ENCODE measurements around the gene PACRG. TPM values are rescaled to one million over a fixed set of nuclear protein-coding genes. Genes with fewer than 3 reads are reported as not detected.

Gene PACRG
- polyA plus RNA-seq, 1 donor, result 1.5 TPM

DNA sequence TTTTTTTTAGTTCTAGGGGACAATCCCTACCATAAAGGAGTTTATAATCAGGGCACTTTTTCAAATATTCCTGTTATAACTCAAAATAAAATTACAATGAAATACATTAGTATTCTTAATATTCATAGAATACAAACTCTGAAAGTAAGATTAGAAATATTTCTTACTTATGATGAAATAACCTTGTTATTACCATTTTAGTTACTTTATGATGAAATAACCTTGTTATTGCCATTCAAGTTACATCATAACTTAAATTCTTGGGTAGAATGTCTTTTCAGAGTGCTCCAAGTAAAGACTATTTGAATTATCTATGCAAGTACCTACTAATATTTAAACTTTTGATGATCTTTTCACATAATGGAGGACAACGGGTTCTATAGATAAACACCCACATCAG, 43.2 kb downstream of the PACRG start:
- 100% methylated on average over 1 of the region's 1 CpG for WGBS (ENCODE audit: insufficient coverage, low lambda C conversion rate)
- H3K36me3 ChIP-seq (ENCODE audit: control insufficient read depth, insufficient read depth, low read length), result no peaks in the 10 kb centered on the region
- H3K4me1 ChIP-seq (ENCODE audit: control insufficient read depth, insufficient read depth, low read length), result no peaks in the 10 kb centered on the region
- DNase-seq, result no peak
- H3K27me3 ChIP-seq (ENCODE audit: control insufficient read depth, insufficient read depth, low read length), result no peaks in the 10 kb centered on the region
- H3K4me3 ChIP-seq (ENCODE audit: low read length), result no peak overlapping the region
- no peak overlapping the region for H3K27ac ChIP-seq (ENCODE audit: low read length)
- H3K9me3 ChIP-seq (ENCODE audit: control insufficient read depth, low read depth, low read length), result no peaks in the 10 kb centered on the region

DNA sequence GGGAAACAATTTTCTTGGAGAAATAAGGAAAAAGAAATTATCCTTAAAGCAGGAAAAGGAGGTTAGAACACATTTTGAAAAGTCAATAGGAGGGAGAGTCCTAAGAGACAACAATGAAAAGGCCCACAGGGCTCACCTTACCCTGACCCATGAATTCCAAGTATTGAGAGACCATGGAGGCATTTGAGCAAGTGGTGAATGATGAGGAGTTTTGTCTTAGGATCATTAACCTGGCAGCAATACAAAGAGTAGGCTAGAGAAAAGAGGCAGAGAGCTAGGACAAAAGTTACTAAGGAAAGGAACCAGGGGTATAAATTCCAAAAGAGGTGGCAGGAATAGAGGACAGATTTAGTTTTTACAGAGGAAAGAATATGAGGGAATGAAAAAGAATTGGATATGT, 44.7 kb downstream of the PACRG start:
- no peaks in the 10 kb centered on the region for H3K4me1 ChIP-seq (ENCODE audit: control insufficient read depth, insufficient read depth, low read length)
- H3K9me3 ChIP-seq (ENCODE audit: control insufficient read depth, low read depth, low read length), result no peaks in the 10 kb centered on the region
- H3K27me3 ChIP-seq (ENCODE audit: control insufficient read depth, insufficient read depth, low read length), result no peaks in the 10 kb centered on the region
- DNase-seq, result no peak
- no peak overlapping the region for H3K4me3 ChIP-seq (ENCODE audit: low read length)
- H3K27ac ChIP-seq (ENCODE audit: low read length), result no peak overlapping the region
- H3K36me3 ChIP-seq (ENCODE audit: control insufficient read depth, insufficient read depth, low read length), result no peaks in the 10 kb centered on the region

DNA sequence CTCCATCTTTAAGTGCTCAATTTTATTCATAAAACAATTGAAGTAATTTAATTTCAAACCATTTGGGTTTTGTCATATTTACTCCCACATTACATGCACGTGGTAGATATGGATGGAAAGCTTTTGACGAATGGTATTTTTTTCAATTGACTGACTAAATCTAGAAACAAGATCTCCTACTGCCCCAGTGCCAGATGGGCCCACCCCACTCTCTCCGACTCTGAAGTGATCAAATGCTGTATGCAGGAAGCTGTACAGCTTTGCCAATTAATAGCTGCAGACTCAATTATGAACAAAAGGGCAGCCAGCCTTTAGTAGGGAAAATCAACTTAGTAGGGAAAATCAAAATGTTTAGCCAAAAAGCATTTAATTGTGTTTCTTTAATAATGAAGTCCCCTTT, 46.2 kb downstream of the PACRG start:
- Histone ChIP-seq H3K27ac (ENCODE audit: low read length) (no peak overlapping the region), H3K27me3 (ENCODE audit: control insufficient read depth, insufficient read depth, low read length) (no peaks in the 10 kb centered on the region), H3K4me1 (ENCODE audit: control insufficient read depth, insufficient read depth, low read length) (no peaks in the 10 kb centered on the region), H3K36me3 (ENCODE audit: control insufficient read depth, insufficient read depth, low read length) (no peaks in the 10 kb centered on the region), H3K9me3 (ENCODE audit: control insufficient read depth, low read depth, low read length) (no peaks in the 10 kb centered on the region), H3K4me3 (ENCODE audit: low read length) (no peak overlapping the region)
- DNase-seq, result no peak
- WGBS (ENCODE audit: insufficient coverage, low lambda C conversion rate), result 90% methylated on average over 2 of the region's 3 CpGs

DNA sequence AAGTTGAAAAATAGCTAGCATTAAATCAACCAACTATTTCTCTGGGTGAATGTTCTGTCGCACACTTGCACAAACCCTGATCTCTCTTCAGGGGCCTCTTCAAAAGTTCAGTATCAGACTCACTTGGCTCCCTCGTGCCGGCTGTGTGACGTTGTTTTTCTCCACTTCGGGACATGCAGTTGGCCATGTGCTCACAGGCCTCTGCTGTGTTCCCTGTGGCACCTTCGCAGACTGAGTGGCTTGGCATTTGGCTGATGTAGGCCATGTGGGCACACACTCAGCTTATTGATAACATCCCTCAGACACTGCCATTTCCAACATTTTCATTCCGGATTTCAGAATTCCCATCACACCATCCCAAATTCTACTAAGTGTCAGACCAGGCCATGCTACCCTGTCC, 49.3 kb downstream of the PACRG start:
- Histone ChIP-seq H3K27ac (ENCODE audit: low read length) (no peak overlapping the region), H3K36me3 (ENCODE audit: control insufficient read depth, insufficient read depth, low read length) (no peaks in the 10 kb centered on the region), H3K4me3 (ENCODE audit: low read length) (no peak overlapping the region), H3K9me3 (ENCODE audit: control insufficient read depth, low read depth, low read length) (no peaks in the 10 kb centered on the region), H3K27me3 (ENCODE audit: control insufficient read depth, insufficient read depth, low read length) (no peaks in the 10 kb centered on the region), H3K4me1 (ENCODE audit: control insufficient read depth, insufficient read depth, low read length) (no peaks in the 10 kb centered on the region)
- WGBS (ENCODE audit: insufficient coverage, low lambda C conversion rate), result no CpG with 5 or more reads among the region's 7 CpGs
- DNase-seq, result no peak

DNA sequence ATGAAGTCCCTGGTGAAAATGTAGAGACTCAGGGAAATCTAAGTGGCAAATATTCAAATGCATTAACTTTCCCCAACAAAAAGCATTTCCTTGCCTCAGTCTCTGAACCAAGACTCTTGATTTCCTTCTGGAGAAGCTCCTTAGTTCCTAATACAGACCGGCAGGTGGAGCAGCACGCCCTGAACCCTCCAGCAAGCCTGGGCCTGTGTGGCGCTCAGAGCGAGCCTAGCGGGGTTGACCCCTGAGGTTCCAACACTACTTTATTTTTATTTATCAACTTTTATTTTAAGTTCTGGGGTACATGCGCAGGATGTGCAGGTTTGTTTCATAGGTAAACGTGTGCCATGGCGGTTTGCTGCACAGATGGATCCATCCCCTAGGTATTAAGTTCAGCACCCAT, 50.8 kb downstream of the PACRG start:
- DNase-seq, result no peak
- Histone ChIP-seq H3K27me3 (ENCODE audit: control insufficient read depth, insufficient read depth, low read length) (no peaks in the 10 kb centered on the region), H3K27ac (ENCODE audit: low read length) (no peak overlapping the region), H3K36me3 (ENCODE audit: control insufficient read depth, insufficient read depth, low read length) (no peaks in the 10 kb centered on the region), H3K4me1 (ENCODE audit: control insufficient read depth, insufficient read depth, low read length) (no peaks in the 10 kb centered on the region), H3K4me3 (ENCODE audit: low read length) (no peak overlapping the region), H3K9me3 (ENCODE audit: control insufficient read depth, low read depth, low read length) (no peaks in the 10 kb centered on the region)
- WGBS (ENCODE audit: insufficient coverage, low lambda C conversion rate), result no CpG with 5 or more reads among the region's 8 CpGs

DNA sequence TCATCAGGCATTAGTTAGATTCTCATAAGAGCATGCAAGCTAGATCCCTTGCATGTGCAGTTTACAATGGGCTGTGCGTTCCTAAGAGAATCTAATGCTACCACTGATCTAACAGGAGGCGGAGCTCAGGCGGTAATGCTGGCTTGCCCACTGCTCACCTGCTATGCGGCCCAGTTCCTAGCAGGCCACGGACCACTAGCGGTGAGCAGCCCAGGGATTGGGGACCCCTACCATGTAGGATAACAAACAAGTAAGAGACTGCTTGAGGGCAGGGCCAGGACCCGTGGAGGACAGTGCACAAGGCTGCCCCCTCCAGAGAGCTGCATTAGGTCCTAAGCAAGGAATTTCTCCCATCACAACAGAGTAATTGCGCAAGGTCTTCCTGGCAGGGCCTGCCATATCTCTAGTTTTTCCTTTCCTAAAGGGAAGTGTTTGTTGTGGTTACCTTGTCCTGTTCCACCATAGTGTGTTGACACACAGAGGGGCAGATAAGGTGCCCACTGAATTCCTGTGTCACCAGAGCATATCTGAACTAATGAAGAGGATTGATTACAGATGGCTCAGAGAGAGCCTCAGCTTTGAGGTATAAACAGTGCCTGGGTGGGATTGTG, 58.0 kb downstream of the PACRG start:
- WGBS (ENCODE audit: insufficient coverage, low lambda C conversion rate), result no CpG with 5 or more reads among the region's 8 CpGs
- no peaks in the 10 kb centered on the region for H3K4me1 ChIP-seq (ENCODE audit: control insufficient read depth, insufficient read depth, low read length)
- no peak overlapping the region for H3K4me3 ChIP-seq (ENCODE audit: low read length)
- no peaks in the 10 kb centered on the region for H3K27me3 ChIP-seq (ENCODE audit: control insufficient read depth, insufficient read depth, low read length)
- H3K9me3 ChIP-seq (ENCODE audit: control insufficient read depth, low read depth, low read length), result peaks cover 3% of the 10 kb centered on the region
- no peaks in the 10 kb centered on the region for H3K36me3 ChIP-seq (ENCODE audit: control insufficient read depth, insufficient read depth, low read length)
- no peak overlapping the region for H3K27ac ChIP-seq (ENCODE audit: low read length)
- DNase-seq, result no peak

DNA sequence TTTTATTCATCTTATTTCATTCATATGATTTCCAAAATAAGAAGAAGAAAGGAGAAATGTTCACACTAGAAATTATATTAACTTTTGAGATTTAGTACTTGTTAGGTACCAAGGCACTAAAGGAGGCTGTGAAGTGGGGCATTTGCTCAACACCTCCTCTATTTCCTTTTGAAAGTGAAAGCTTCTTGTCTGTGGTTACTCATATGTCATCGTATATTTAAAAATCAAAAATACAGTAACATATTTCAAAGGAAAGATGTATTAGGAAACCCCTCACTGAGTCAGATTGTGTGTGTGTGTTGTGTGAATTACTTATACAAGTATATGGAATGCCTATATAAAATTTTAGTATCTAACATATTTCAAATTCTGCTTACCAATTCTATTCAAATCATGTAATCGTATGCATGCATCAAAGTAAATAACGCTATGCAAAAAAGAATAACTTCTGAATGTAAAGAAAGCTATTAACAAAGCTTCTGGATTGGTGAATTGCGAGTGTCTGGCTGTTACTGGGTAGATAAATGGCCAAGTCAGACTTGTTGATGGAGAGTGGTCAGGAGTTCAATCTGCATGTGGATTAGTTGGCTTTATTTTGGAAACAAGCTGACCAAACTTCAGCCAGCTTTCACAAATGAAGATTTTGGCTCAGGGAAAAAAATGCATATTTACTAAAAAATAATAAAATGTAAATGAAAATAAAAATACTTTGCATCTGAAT, 70.9 kb downstream of the PACRG start:
- no peaks in the 10 kb centered on the region for H3K36me3 ChIP-seq (ENCODE audit: control insufficient read depth, insufficient read depth, low read length)
- WGBS (ENCODE audit: insufficient coverage, low lambda C conversion rate), result 70% methylated on average over 2 of the region's 4 CpGs

DNA sequence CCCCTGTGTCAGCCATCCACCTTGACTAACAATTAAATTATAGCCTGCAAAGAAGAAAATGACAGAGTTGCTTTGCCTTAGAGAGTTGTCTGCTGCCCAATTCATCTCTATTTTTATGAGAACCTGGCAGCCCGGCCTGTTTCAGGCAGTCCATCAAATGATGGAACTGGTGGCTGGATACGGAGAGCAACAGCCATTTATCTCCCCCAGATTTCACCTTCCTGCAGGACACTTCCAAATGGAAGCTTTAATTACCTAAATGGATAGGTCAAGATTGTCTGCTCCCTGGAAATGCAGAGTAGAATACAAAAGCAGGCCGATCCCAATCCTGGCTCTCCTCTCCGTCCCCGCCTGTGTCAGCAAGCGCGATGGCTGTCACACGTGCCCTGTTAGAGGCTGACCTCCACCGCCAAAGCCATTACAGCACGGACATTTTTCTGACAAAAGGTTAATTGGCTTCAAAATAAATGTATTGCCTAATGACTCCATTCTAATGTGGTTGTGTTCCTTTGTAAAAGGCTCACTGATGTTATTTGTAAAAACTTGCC, 86.7 kb downstream of the PACRG start:
- no CpG with 5 or more reads among the region's 10 CpGs for WGBS (ENCODE audit: insufficient coverage, low lambda C conversion rate)
- no peak for DNase-seq

More for the DNA sequence above, 70.9 kb downstream of the PACRG start:
- H3K4me3 ChIP-seq (ENCODE audit: low read length), result no peak overlapping the region
- H3K27me3 ChIP-seq (ENCODE audit: control insufficient read depth, insufficient read depth, low read length), result no peaks in the 10 kb centered on the region
- no peak for DNase-seq
- H3K4me1 ChIP-seq (ENCODE audit: control insufficient read depth, insufficient read depth, low read length), result no peaks in the 10 kb centered on the region
- H3K27ac ChIP-seq (ENCODE audit: low read length), result no peak overlapping the region
- no peaks in the 10 kb centered on the region for H3K9me3 ChIP-seq (ENCODE audit: control insufficient read depth, low read depth, low read length)

DNA sequence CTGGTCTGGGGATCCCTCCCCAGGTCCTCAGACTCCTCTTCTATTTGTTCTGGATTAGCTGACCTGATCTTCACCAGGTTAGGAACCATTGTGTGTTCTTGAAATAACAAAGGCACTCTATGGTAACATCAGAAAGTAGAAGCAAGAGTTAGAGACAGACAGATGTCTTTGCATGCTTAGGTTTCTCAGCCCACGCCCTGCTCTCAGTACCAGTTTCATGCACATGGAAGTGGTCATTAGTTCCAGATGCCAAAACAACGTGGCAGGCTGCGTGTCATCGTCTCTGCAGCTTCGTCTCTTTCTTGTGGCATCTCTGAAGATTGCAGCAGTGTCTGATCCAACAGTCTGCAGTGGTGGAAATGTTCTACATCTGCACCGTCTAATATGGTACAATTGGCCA, 89.4 kb downstream of the PACRG start:
- H3K4me3 ChIP-seq (ENCODE audit: low read length), result no peak overlapping the region
- DNase-seq, result no peak
- no peaks in the 10 kb centered on the region for H3K9me3 ChIP-seq (ENCODE audit: control insufficient read depth, low read depth, low read length)
- WGBS (ENCODE audit: insufficient coverage, low lambda C conversion rate), result no CpG with 5 or more reads among the region's 6 CpGs
- H3K4me1 ChIP-seq (ENCODE audit: control insufficient read depth, insufficient read depth, low read length), result no peaks in the 10 kb centered on the region
- H3K27me3 ChIP-seq (ENCODE audit: control insufficient read depth, insufficient read depth, low read length), result no peaks in the 10 kb centered on the region
- H3K27ac ChIP-seq (ENCODE audit: low read length), result no peak overlapping the region
- H3K36me3 ChIP-seq (ENCODE audit: control insufficient read depth, insufficient read depth, low read length), result no peaks in the 10 kb centered on the region

More for the DNA sequence above, 86.7 kb downstream of the PACRG start:
- no peaks in the 10 kb centered on the region for H3K36me3 ChIP-seq (ENCODE audit: control insufficient read depth, insufficient read depth, low read length)
- no peaks in the 10 kb centered on the region for H3K9me3 ChIP-seq (ENCODE audit: control insufficient read depth, low read depth, low read length)
- no peak overlapping the region for H3K4me3 ChIP-seq (ENCODE audit: low read length)
- no peak overlapping the region for H3K27ac ChIP-seq (ENCODE audit: low read length)
- no peaks in the 10 kb centered on the region for H3K27me3 ChIP-seq (ENCODE audit: control insufficient read depth, insufficient read depth, low read length)
- no peaks in the 10 kb centered on the region for H3K4me1 ChIP-seq (ENCODE audit: control insufficient read depth, insufficient read depth, low read length)

DNA sequence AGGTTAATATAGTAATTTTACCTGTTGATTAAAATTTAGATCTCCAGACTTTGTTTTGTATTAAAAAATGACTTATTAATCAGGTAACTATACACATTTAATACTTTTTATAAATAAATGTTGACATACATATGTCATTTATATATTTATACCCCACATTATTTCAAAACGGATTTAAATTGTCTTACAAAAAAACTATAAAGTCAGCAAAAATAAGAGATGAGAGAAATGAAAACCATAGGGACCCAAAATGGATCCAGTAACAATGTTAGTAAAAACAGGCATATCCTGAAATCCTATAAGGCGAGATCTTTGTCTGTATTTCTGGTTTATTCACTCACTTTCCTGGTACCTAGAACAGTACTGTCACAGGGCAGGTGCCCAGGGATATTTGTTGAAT, 91.5 kb downstream of the PACRG start:
- whole genome bisulfite sequencing (ENCODE audit: insufficient coverage, low lambda C conversion rate), result 100% methylated on average over 1 of the region's 2 CpGs
- DNase-seq, result no peak
- no peak overlapping the region for H3K27ac ChIP-seq (ENCODE audit: low read length)
- no peaks in the 10 kb centered on the region for H3K27me3 ChIP-seq (ENCODE audit: control insufficient read depth, insufficient read depth, low read length)
- no peak overlapping the region for H3K4me3 ChIP-seq (ENCODE audit: low read length)
- H3K4me1 ChIP-seq (ENCODE audit: control insufficient read depth, insufficient read depth, low read length), result no peaks in the 10 kb centered on the region
- H3K9me3 ChIP-seq (ENCODE audit: control insufficient read depth, low read depth, low read length), result no peaks in the 10 kb centered on the region
- no peaks in the 10 kb centered on the region for H3K36me3 ChIP-seq (ENCODE audit: control insufficient read depth, insufficient read depth, low read length)

DNA sequence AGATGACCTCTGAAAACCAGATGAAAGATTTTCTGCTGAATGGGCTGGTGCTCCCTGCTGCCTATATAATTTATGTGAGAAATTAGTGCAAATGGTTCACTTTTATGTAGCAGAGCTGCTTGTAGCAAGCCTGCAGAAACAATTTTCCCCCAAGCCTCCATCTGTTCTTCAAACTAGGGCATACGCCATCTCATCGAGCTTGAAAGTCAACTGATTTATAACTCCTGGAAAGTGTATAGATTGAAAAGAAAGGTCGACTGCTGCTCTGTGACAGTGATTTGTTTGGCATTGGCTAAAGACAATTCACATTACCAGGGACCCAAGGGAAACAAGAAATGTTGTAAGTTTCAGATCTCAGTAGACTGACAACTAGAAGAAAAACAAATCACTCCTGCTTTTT, 93.3 kb downstream of the PACRG start:
- H3K36me3 ChIP-seq (ENCODE audit: control insufficient read depth, insufficient read depth, low read length), result no peaks in the 10 kb centered on the region
- no peaks in the 10 kb centered on the region for H3K4me1 ChIP-seq (ENCODE audit: control insufficient read depth, insufficient read depth, low read length)
- no CpG with 5 or more reads among the region's 3 CpGs for WGBS (ENCODE audit: insufficient coverage, low lambda C conversion rate)
- H3K9me3 ChIP-seq (ENCODE audit: control insufficient read depth, low read depth, low read length), result no peaks in the 10 kb centered on the region
- DNase-seq, result no peak
- H3K27ac ChIP-seq (ENCODE audit: low read length), result no peak overlapping the region
- H3K27me3 ChIP-seq (ENCODE audit: control insufficient read depth, insufficient read depth, low read length), result no peaks in the 10 kb centered on the region
- H3K4me3 ChIP-seq (ENCODE audit: low read length), result no peak overlapping the region
